Stomach (tissue), 9 donors: ENCODE data around the gene TAS1R2. TPM values are rescaled to one million over a fixed set of nuclear protein-coding genes. Genes with fewer than 3 reads are reported as not detected.
A peak's percentile ranks its signal among the peaks of the same experiment; 100 is the strongest.

Source experiments
- DNase-seq, 2 donors: peaks; one replicate each; pipeline versions ENCODE4 v3.0.0 to v3.0.0-alpha.2; 2013 to 2019
- H3K27ac ChIP-seq, 5 donors: fragments of 200-600 bp in 4 of 5; sonication (generic) in 4 of 5; one replicate each; pipeline ENCODE4 v1.5.1; 2013 to 2019; ENCODE audit warnings: mild to moderate bottlenecking in 1 of 5, moderate library complexity in 1 of 5
- H3K27me3 ChIP-seq, 3 donors: fragments of 200-600 bp; sonication (generic); one replicate each; pipeline ENCODE4 v1.5.1; 2017 to 2019; ENCODE audit warnings: mixed run types in 1 of 3
- H3K36me3 ChIP-seq, 4 donors: fragments of 200-600 bp; sonication (generic); 1 replicate in 3 of 4; 2 replicates in 1 of 4; pipeline ENCODE4 v1.5.1; 2016 to 2019
- H3K4me1 ChIP-seq, 4 donors: fragments of 200-600 bp; sonication (generic); one replicate each; pipeline ENCODE4 v1.5.1; 2016 to 2019
- H3K4me3 ChIP-seq, 4 donors: fragments of 200-600 bp; sonication (generic) in 3 of 4; one replicate each; pipeline ENCODE4 v1.5.1; 2016 to 2019; ENCODE audit warnings: mild to moderate bottlenecking in 1 of 4
- H3K9me3 ChIP-seq, 4 donors: fragments of 200-600 bp; sonication (generic); one replicate each; pipeline ENCODE4 v1.5.1; 2016 to 2019
- EP300 ChIP-seq: sonication (generic); formaldehyde crosslinking; IDR thresholded peaks from one replicate; pipeline ENCODE4 v1.6.1; 2017; ENCODE audit warnings: antibody characterized with exemption
- POLR2A ChIP-seq, 4 donors: fragments of 450-650 bp; IDR thresholded peaks; one replicate each; pipeline ENCODE4 v1.6.1; 2016; ENCODE audit warnings: antibody characterized with exemption in 4 of 4, control low read depth in 2 of 4, mild to moderate bottlenecking in 1 of 4, moderate library complexity in 1 of 4
- POLR2AphosphoS5 ChIP-seq, 3 donors: sonication (generic); formaldehyde crosslinking; IDR thresholded peaks; one replicate each; pipeline ENCODE4 v1.6.1; 2016; ENCODE audit warnings: antibody characterized with exemption in 3 of 3
- WGBS, 5 donors: extraction: QIAGEN DNeasy Blood & Tissue Kit in 3 of 5; methylation state at CpG; one replicate each; pipeline versions ENCODE4 v1.1.5 to v1.1.7; 2013 to 2018; 5-methylcytosine and 5-hydroxymethylcytosine counted together
- intact Hi-C: fragments of 100-400 bp; cut with DNase I; formaldehyde crosslinking; loops from one replicate; pipeline ENCODE4 v1.15.1; 2023; ENCODE audit warnings: low total_unique reads
- polyA plus RNA-seq, 3 donors: library from polyadenylated mRNA; stranded (reverse); fragments of 200-250 nt; gene quantifications; one replicate each; pipeline ENCODE4 v1.2.3, GENCODE V29; 2013
- total RNA-seq, 5 donors: library from RNA; depleted of rRNA; stranded (reverse); fragments of >200 nt; gene quantifications; one replicate each; pipeline versions ENCODE4 v1.1.0 to v1.2.3, GENCODE V29; 2014 to 2016
- TF ChIP-seq, protein P1 (sequence below), 7 experiments: fragments of 450-650 bp in 4 of 7; fragments of 200-600 bp in 3 of 7; sonication (generic) in 3 of 7; IDR thresholded peaks; one replicate each; pipeline ENCODE4 v1.5.1; 2016 to 2019; ENCODE audit warnings: antibody characterized with exemption in 7 of 7, control low read depth in 2 of 7, mild to moderate bottlenecking in 1 of 7
- donor health status: healthy with polysubstance abuse.
- donor health status: Bipolar disorder and iron deficiency.
- donor health status: healthy.

TAS1R2 gene
- total and polyA plus RNA-seq, 8 donors = 9.9 TPM; not detected in 7

DNA sequence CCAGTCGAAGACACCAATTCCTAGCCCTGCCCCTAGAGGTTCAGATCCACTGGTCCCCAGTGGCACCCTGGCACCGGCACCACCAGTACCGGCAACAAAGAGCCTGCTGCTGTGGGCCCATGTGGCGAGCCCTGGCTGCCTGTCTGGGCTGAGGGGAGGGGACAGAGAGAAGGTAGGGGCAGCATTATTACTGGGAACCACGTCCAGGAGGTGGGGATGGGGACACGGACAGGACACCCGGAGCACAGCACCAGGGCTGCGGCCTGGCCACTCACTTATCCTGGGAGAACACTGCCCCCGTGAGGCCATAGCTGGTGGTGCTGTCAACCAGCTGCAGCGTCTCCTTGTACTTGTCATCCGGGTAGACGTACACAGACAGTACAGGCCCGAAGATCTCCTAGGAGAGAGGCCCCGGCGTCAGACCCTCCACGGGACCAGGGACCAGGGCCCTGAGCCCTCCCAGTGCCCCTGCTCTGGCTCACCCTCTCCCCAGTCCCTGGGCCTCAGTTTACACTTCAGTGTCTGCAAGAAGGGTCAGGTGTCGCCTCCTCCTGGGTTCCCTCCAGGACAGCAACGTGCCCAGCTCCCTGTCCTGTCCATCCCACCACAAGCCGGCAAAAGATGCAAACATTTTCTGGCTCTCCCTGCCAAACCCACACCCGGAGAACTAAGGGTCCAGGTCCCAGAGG lies 15.8 kb upstream of the TAS1R2 start:
- H3K4me3 ChIP-seq = no peak overlapping the region
- no peaks in the 10 kb centered on the region for H3K9me3 ChIP-seq
- TF ChIP-seq POLR2A (IDR thresholded peaks at IDR 0.05) (no peak), EP300 (no peak), POLR2AphosphoS5 (IDR thresholded peaks at IDR 0.05) (no peak)
- TF ChIP-seq, protein P1, sequence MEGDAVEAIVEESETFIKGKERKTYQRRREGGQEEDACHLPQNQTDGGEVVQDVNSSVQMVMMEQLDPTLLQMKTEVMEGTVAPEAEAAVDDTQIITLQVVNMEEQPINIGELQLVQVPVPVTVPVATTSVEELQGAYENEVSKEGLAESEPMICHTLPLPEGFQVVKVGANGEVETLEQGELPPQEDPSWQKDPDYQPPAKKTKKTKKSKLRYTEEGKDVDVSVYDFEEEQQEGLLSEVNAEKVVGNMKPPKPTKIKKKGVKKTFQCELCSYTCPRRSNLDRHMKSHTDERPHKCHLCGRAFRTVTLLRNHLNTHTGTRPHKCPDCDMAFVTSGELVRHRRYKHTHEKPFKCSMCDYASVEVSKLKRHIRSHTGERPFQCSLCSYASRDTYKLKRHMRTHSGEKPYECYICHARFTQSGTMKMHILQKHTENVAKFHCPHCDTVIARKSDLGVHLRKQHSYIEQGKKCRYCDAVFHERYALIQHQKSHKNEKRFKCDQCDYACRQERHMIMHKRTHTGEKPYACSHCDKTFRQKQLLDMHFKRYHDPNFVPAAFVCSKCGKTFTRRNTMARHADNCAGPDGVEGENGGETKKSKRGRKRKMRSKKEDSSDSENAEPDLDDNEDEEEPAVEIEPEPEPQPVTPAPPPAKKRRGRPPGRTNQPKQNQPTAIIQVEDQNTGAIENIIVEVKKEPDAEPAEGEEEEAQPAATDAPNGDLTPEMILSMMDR (IDR thresholded peaks at IDR 0.05) = peak in 5 of 7 experiments; percentile 54 to 77 (median 74)
- intact Hi-C loops = no loop called here
- H3K36me3 ChIP-seq = peaks cover 0 to 35% (median 5%) of the 10 kb centered on the region in 4 donors
- no peaks in the 10 kb centered on the region for H3K27me3 ChIP-seq
- no peak overlapping the region for H3K27ac ChIP-seq
- 38 to 46% (median 42%) methylated on average over 13 to 20 of the region's 20 CpGs for WGBS, 5 donors
- DNase-seq = peak; percentile 83 to 93
- H3K4me1 ChIP-seq = peaks cover 0 to 9% (median 4%) of the 10 kb centered on the region in 4 donors

DNA sequence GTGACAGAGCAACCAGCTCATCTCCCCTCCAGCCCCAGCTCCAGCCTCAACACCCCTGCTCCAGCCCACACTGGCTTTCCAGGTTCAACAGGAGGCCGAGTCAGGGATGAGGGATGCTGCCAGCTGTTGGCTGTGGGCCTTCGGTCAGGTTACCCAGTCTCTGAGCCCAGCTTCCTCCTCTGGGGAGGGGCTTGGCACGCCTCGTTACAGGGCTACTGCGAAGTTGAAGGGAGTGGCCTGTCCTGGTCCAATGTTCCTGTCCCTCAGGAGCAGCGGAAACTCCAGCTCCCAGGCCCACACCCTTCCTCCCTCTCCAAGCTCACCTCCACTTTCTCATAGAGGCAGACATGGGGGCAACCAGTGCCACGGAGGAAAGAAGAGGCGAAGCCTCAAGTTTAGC lies 15.1 kb upstream of the TAS1R2 start:
- peaks cover 0 to 35% (median 5%) of the 10 kb centered on the region in 4 donors for H3K36me3 ChIP-seq
- no peaks in the 10 kb centered on the region for H3K9me3 ChIP-seq
- H3K4me1 ChIP-seq = peaks cover 0 to 13% (median 5%) of the 10 kb centered on the region in 4 donors
- H3K27me3 ChIP-seq = no peaks in the 10 kb centered on the region
- no peak for TF ChIP-seq POLR2AphosphoS5 (IDR thresholded peaks at IDR 0.05)
- no peak for TF ChIP-seq EP300
- TF ChIP-seq, protein P1 (IDR thresholded peaks at IDR 0.05) = no peak
- TF ChIP-seq POLR2A (IDR thresholded peaks at IDR 0.05) = no peak
- no peak overlapping the region for H3K27ac ChIP-seq
- WGBS, 5 donors = 43 to 72% (median 57%) methylated on average over 3 to 8 of the region's 8 CpGs
- intact Hi-C loops = no loop called here
- no peak overlapping the region for H3K4me3 ChIP-seq
- peak in 1 of 2 donors; percentile 49 for DNase-seq

DNA sequence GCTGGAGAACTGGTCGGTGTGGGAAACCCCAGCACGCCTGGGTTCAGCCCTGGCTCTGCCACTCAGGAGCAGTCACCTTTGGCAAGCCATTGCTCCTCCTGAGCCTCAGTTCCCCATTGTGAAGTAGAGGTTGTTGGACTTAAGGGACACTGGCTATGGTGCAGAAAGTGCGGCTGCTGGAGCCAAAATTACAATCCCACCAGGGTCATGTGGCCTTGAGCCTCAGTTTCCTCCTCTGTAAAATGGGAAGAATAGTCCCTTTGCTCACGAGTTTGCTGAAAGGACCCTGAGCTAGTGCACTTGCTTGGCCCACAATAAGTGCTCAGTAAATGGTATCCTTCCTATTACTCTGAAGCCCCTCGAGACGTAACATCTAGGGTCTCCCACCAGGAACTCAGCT lies 14.6 kb upstream of the TAS1R2 start:
- Histone ChIP-seq H3K4me3 (no peak overlapping the region), H3K9me3 (no peaks in the 10 kb centered on the region), H3K36me3 (peaks cover 0 to 35% (median 5%) of the 10 kb centered on the region in 4 donors), H3K27ac (no peak overlapping the region), H3K27me3 (no peaks in the 10 kb centered on the region), H3K4me1 (peaks cover 0 to 13% (median 5%) of the 10 kb centered on the region in 4 donors)
- TF ChIP-seq, protein P1 (IDR thresholded peaks at IDR 0.05) = no peak
- no peak for TF ChIP-seq POLR2A (IDR thresholded peaks at IDR 0.05)
- TF ChIP-seq EP300 = no peak
- TF ChIP-seq POLR2AphosphoS5 (IDR thresholded peaks at IDR 0.05) = no peak
- DNase-seq = no peak
- WGBS, 5 donors = 76 to 96% (median 90%) methylated on average over 5 to 6 of the region's 6 CpGs
- intact Hi-C loops = no loop called here

DNA sequence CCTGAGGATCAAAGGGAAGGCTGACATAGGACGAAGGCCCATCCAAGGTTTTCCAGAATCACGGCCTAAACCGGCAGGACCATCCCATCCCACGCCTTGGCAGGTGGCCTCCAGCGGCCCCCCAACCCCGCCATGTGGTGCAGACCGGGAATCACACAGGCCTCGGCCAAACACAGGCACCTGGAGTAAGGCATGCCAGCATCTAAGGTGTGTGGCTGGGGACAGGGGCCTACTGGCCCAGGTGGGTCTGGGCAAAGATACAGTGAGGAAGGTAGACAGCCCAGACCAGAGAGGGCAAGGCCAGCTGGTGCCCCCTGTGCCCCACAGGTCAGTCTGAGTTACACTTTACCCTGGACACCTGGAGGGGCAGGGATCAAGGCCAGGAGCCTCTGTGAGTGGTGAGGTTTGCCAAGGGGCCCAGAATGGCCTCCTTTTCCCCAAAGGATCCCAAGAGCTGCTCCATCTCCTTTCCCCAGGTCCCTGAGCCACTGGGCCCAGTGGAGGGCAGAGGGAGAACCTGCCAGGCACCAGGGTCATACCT lies 12.7 kb upstream of the TAS1R2 start:
- peaks cover 0 to 13% (median 5%) of the 10 kb centered on the region in 4 donors for H3K4me1 ChIP-seq
- 83 to 88% (median 85%) methylated on average over 8 of the region's 8 CpGs; no CpG with 5 or more reads in 1 of the 5 donors for WGBS, 5 donors
- no peaks in the 10 kb centered on the region for H3K9me3 ChIP-seq
- peaks cover 0 to 31% (median 5%) of the 10 kb centered on the region in 4 donors for H3K36me3 ChIP-seq
- DNase-seq = no peak
- H3K27me3 ChIP-seq = peaks cover 0 to 10% (median 6%) of the 10 kb centered on the region in 3 donors
- TF ChIP-seq EP300 (no peak), POLR2A (IDR thresholded peaks at IDR 0.05) (no peak), POLR2AphosphoS5 (IDR thresholded peaks at IDR 0.05) (no peak)
- TF ChIP-seq, protein P1 (IDR thresholded peaks at IDR 0.05) = no peak
- intact Hi-C loops = no loop called here
- H3K4me3 ChIP-seq = no peak overlapping the region
- no peak overlapping the region for H3K27ac ChIP-seq
